Activated T-cell treated with anti-CD3 and anti-CD28 coated beads for 48 hours (primary cell): ENCODE measurements around the gene ACOT7.

ENCODE experiments used
- DNase-seq: peaks from one replicate; pipeline ENCODE4 v3.0.0-alpha.2; 2020; ENCODE audit warnings: low read depth

The ACOT7 gene

GRCh38 chr1:6248932-6249738, 144.4 kb downstream of the ACOT7 start:
- DNase-seq = no peak

GRCh38 chr1:6248161-6248776, 145.3 kb downstream of the ACOT7 start:
- DNase-seq = no peak

DNA sequence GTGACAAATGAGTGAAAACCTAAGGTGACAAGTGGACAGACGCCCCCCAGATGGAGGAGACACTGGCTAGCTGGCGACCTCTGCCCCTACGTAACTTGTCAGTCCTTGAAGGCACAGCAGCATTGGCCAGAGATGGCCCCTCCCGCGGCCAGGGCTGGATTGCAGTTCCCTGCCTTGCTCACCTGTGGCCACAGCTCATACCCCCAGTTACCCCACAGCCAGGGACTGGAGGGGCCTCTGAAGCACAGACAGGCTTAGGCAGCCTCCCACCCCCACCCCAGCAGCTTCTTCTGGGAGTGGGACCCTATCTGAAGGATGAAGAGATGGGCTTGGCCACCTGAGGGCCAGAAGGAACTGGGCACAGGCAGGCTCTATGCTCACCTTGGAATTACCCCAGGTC, 145.9 kb downstream of the ACOT7 start:
- no peak for DNase-seq

- DNase-seq = peak; percentile 80
These were observed 146.8 kb downstream of the ACOT7 start for GRCh38 chr1:6246497-6247467.

- peak; percentile 55 for DNase-seq
These were observed 147.6 kb downstream of the ACOT7 start for GRCh38 chr1:6245869-6246496.

DNA sequence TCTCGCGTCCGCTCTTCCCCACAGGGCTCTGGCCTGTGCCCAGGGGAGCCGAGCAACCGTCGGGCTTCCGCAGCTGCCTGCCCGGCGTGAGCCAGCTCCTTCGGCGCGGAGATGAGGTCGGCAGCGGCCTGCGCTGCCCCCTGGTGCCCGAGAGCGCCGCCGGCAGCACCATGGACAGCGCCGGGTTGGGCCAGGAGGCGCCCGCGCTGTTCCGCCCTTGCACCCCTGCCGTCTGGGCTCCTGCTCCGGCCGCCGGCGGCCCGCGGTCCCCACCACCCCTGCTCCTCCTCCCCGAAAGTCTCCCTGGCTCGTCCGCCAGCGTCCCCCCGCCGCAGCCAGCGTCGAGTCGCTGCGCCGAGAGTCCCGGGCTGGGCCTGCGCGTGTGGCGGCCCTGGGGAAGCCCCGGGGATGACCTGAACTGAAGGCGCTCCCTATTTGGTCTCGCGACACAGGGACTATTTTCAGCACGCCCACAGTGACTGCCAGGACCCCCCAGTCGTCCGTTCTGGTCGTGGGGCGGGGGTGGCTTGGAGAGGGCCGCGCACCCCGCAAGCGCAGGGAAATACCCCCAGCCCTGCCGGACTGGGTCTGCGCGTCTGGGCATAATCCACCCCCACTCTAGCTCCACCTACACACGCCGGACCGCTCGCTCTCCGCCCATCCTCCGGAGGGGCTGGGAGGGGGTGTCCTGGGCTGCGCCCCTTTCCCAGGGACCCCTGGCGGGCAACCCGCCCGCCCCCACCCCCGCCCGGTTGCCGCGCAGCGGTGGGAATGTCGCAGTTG, 148.3 kb downstream of the ACOT7 start:
- peak; percentile 80 for DNase-seq

DNA sequence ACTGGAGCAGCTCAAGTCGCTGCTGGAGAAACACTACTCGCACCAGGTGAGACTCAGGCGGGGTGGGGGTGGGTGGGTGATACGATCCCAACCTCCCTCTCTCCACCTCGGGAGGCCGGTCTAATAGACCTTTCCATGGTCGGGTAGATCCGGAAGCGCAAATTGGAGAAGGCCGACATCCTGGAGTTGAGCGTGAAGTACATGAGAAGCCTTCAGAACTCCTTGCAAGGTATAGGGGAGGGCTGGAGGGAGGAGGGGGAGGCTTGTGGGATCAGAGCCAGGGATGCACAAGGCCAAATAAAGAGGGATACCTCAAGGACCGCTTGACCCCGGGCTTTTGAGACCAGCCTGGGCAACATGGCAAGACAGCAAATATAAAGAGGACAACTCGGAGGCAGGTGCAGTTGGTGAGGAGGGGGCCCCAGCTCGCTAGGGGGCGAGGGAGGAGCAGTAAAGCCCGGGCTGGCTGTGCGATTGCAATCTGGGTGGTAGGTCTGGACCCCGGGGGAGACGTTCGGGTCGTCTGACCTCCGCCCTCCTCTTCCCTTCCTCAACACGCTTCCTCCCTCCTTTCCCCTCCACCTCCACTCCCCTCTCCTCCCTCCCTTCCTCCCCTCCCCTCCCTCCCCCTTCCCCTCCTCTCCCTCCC, 149.0 kb downstream of the ACOT7 start:
- no peak for DNase-seq

- DNase-seq = no peak
These were observed 149.6 kb downstream of the ACOT7 start, which contains the start of gene HES3 for GRCh38 chr1:6243993-6244392. Gene HES3 (plus strand): TSS chr1:6244179. CDS start chr1:6244366, 187 bp downstream.

GRCh38 chr1:6243053-6243834, 150.3 kb downstream of the ACOT7 start:
- DNase-seq = no peak

GRCh38 chr1:6241887-6242740, 151.5 kb downstream of the ACOT7 start:
- DNase-seq = no peak

DNA sequence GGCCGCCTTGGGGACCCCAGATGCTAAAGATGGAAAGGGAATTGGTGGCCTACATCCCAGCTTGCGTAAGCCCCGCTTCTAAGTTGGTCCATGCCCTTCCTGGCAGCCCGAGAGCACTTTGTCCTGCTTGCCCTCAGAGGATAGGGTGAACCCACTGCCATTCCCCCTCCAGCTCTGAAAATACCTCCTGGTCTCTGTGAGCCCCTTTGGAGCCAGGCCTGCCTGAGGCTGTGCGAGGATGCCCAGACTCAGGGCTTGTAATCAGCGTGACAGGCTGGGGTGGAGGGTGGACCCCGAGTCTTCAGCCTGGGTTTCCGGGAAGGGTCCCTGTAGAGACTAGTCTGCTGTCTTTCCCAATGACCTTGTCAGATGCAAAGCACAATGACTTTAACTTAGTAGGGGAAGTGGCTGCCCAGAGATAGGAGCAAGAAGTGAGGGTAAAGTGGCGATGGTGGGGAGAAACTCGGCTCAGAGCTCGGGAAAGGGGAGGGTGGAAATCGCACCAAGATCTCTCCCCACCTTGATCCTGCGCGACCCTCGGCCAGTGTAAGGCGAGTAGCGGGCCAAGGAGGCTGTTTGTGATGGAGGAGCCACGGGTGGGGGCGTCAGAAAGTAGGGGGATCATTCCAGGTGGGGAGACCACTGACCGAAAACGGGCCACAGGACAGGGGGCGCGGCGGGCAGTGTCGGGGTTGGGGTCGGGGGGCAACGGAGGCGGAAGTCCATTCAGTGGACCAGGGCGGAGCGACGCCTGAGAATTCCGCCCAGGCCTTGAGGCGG, 152.3 kb downstream of the ACOT7 start:
- no peak for DNase-seq

- DNase-seq = no peak
These were observed 153.4 kb downstream of the ACOT7 start for GRCh38 chr1:6239950-6240768.

DNA sequence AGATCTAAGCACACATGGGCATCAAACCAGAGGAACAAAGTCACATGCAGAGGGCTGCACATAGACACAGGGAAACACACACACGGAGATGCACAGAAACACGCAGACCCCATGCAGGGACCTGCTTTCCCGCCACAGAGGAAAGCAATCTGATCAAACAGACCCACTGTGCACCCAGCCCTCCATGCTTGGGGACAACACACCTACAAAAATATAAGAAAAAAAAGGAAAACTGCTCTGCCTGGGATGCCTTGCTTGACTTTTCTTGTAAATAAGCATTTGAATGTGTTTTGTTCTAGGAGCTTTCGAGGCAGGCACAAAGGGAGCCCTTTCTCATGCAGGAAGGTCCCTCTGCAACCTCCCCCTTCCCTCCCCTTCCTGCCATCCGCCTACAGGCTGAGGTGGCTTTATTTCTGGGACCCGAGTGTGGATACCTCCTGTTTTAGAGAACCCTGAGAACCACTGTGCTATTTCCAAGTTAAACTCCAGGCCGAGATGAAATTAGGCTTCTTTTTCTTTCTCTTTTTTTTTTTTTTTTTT, 154.3 kb downstream of the ACOT7 start:
- no peak for DNase-seq

GRCh38 chr1:6237093-6237492, 156.5 kb downstream of the ACOT7 start:
- no peak for DNase-seq

GRCh38 chr1:6235296-6235677, 158.3 kb downstream of the ACOT7 start:
- no peak for DNase-seq

DNA sequence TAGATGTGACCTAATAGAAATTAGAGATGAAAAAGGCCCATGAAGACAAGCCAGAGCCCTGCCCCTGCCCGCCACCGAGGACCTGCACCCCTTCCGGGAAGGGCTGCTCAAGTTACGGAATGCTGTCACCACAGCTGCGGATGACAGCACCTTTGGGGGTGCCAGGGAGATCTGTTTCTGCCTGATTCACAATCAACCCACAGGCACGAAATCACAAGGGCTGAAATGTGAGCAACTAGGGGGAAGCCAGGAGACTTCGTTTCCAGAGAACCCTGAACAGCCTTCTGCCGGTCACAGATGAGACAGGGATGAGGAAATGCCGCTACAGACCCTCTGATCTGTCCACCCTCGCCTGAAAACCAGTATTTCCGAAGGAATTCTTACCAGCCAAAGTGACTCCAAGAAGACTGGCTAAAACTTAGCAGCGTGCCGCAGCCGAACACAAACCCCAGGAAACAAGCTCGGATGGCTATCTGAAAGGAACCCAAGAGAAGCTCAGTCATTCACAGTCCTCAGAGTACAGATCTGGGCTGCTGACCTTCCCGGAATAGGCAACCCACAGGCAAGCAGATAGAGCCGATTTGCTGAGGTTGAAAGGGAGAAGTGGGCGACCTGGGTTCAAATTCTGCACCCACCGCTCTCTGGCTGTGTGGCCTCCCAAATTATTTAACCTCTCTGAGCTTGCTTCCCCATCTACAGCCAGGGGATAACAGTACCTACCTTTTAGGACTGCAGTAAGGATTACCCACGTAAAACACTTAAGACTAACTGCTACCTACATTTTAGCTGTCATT, 158.9 kb downstream of the ACOT7 start:
- no peak for DNase-seq
